GM18909 (cell line): ENCODE results near the gene SV2C.
"Not testable (repeated sequence)": the region's sequence is repeated elsewhere in the genome, so short reads cannot be mapped to it uniquely, and the experiment has no call there.

Experiments used
- ATAC-seq: cut with Tn5 transposase; IDR thresholded peaks from one replicate; pipeline ENCODE4 v1.9.1; 2021; ENCODE audit warnings: mild to moderate bottlenecking; ENCODE audit not compliant: unreplicated experiment, poor library complexity

Gene SV2C

DNA sequence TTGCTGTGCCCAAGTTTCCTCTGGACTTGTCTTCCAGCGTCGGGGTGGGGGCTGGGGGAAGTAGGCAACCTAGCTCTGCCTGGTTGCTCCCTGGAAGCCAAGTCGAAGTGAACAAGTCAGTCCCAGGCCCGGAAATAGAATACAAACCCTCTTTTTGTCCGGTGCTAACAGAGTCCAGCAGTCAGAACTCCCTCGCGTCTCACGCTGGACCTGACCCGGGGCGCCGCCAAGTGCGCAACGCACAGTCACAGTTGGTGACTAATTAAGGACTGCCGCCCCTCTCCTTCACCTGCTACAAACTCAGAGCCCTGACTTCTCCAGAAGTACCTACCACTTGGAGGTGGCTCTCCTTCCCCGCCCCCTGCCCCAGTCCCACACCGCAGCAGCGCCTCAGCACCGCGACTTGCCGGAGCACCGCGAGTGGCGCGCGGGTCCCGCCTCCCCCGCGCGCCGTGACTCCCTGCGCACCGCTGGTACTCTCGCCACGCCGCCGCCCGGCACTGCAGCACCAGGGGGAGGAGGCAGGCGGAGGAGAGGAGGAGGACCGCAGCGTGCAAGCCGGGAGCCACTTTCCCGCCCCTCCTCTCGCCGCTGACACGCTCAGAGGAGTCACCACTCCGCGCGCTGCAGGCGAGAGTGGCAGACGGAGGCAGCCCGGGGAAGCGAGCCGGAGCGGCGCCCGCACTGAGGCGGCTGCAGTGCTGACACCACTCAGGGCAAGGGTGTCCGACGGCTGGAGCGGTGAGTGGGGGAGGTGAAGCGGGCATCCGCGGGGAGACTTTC lies at the start of gene SV2C:
Gene SV2C (plus strand): TSS at position 612 of the 783 bp plus-strand sequence. CDS start 48,368 bp downstream, outside the sequence.
- ATAC-seq, result no peak

GRCh38 chr5:76037736-76038151 lies 45.4 kb upstream of the SV2C start:
- ATAC-seq, result not testable (repeated sequence)

DNA sequence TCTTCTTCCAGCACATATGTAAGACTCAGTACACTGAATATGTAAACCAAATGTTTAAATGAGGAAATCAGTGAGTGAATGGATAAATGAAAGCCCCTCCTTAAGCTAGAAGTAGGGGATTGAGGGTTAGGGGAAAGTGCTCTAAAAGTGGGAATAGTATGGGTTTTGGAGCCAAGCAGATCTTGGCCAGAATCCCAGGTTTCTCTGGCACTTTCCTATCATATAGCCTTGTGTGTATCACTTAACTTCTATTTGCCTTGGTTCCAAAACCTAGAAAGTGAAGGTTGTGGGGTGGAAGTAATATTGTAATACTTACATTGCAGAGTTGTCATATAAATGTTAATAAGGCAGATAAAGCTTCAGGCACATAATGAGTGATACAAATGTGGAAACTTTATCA lies 45.0 kb upstream of the SV2C start:
- ATAC-seq, result no peak

DNA sequence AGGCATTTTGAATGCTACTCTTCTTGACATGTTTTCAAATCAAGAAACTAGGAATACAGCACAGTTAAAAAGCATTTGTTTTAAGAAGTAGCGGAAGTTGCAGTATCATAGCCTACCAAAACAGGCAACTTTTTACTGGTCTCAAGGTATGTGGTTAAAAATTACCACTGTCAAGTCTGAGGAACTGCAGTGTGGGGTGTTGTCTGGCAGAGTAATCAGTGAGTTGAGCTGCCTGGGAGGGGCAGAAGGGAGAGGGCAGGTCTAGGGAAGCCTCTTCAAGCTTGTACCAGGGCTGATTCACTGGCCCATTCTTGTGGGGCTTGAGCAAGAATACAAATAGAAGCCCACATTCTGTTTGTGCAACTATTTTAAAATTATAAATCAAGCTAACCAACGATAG lies 42.4 kb upstream of the SV2C start:
- no peak for ATAC-seq

DNA sequence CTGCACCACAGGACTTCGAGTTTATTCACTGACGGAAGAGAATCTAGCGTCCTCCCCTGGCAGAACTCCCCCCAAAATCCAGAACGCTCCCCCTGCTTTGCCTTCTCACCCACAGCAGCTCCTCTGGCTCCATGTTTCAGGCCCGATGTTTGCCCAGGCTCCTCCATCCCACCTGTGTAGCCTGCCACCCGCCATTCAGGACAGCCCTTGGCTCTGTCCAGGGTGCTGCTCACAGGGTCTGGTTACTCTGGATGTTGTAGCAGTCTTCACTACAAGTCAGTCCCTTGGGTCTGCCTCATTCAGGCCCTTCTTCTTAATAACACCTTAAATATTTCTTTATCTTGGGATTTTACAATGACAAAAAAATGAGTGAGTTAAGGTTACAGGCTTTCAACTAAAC lies 41.3 kb upstream of the SV2C start:
- no peak for ATAC-seq

- no peak for ATAC-seq
Measured at GRCh38 chr5:76046741-76047140, 36.4 kb upstream of the SV2C start.

GRCh38 chr5:76050134-76050533 lies 33.0 kb upstream of the SV2C start:
- ATAC-seq, result no peak

- no peak for ATAC-seq
Measured at GRCh38 chr5:76062502-76063041, 20.6 kb upstream of the SV2C start.

- no peak for ATAC-seq
Measured at GRCh38 chr5:76065258-76065657, 17.9 kb upstream of the SV2C start.

GRCh38 chr5:76069061-76069735 lies 14.0 kb upstream of the SV2C start:
- ATAC-seq, result no peak

GRCh38 chr5:76074487-76075065 lies 8.6 kb upstream of the SV2C start:
- ATAC-seq, result no peak

DNA sequence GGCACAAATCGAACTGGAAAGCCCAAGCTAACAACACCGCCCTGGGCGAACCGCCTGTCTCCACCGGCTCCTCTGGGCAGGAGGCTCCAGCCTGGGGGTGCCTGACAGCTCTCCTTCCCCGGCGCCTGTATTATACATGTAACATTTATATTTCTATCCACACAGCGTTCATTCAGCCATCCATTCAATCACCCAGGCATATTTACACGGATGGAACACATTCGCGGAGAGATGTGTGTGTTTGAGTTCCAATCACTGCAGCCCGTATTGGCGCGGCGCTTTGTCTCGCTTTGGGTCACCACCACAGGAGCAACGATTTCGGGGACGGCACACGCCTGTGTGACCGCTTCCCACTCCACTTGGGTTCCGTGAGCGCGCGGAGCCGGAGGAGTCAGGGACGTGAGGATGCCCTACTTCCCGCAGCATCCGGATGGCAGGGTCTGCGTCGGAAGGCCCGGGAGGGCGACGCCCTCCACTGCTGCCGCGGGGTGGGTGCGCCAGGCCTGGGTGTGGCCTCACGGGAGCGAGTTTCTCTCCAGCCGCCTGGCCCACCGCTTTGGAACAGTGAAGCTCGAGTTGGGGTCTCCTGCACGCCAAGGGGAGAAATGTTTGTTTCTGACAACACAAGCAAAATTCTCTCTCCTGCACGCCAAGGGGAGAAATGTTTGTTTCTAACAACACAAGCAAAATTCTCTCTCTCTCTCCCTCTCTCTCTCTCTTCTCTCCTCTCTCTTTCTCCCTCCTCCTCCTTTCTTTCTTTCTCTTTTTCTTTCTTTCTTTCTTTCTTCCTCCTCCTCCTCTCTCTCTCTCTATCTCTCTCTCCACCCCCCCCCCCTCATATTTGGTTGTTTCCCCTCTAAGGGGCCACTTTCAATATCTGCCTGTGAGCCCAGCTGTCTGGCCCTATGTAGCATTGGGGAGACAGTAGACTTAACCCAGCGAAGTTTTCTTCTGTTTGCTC lies 1.1 kb upstream of the SV2C start:
- no peak for ATAC-seq

GRCh38 chr5:76083555-76084495 lies 642 bp downstream of the SV2C start:
- no peak for ATAC-seq

GRCh38 chr5:76084496-76085242 lies 1.5 kb downstream of the SV2C start:
- no peak for ATAC-seq

DNA sequence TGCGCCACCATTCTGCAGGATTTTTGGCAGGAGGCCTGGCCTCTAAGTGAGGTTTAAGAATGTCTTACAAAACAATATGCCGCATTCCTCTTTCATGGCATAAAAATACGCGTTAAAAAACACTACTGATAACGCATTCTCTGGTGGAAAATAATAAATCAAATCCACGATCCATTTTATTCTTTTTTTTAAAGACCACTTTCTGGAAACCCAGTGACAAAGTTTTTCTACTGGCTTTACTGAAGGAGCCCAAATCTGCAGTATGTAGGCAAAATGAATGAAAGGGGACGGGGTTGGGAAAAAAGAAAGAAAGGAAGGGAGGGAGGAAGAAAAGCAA lies 2.0 kb downstream of the SV2C start:
- ATAC-seq, result no peak

DNA sequence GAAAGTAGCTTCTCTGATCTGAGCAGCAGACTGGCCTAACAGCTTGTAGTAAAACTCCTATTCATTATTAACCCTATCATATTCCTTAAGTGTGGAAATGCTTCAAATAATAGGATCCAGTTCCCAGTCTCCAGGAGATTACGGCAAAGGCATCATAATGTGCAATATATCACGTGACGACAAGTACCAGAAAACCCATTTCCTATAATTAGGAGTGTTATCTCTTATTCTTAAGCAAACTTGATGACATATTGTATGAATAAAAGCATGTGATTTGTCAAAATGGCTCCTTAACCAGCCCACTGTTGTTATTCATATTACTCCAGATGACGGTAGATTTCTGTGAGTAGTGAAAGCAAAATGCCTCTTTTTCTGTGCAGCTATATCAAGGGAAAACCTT lies 2.9 kb downstream of the SV2C start:
- no peak for ATAC-seq

DNA sequence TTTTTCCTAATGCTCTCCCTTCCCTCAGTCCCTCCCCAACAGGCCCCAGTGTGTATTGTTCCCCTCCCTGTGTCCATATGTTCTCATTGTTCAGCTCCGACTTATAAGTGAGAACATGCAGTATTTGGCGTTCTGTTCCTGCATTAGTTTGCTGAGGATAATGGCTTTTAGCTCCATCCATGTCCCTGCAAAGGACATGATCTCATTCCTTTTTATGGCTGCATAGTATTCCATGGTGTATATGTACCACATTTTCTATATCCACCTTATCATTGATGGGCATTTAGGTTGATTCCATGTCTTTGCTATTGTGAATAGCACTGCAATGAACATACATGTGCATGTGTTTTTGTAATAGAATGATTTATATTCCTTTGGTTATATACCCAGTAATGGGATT lies 6.0 kb downstream of the SV2C start:
- ATAC-seq, result not testable (repeated sequence)

- ATAC-seq, result no peak
Measured at GRCh38 chr5:76091351-76091750, 8.2 kb downstream of the SV2C start.
